22Rv1 (cell line): ENCODE data around the gene COL7A1.

ENCODE experiments used
- CTCF ChIP-seq: fragments of 450-650 bp; IDR thresholded peaks from 2 replicates; pipeline ENCODE4 v1.5.1; 2017; ENCODE audit warnings: mild to moderate bottlenecking
- ZFX ChIP-seq: fragments of 450-650 bp; IDR thresholded peaks from 2 replicates; pipeline ENCODE4 v1.6.1; 2017; ENCODE audit warnings: antibody characterized with exemption, borderline replicate concordance

- TF ChIP-seq CTCF = no peak
- no peak for TF ChIP-seq ZFX
These were observed 56.7 kb downstream of the COL7A1 start for GRCh38 chr3:48538451-48538850.
